GM13976 (cell line): ENCODE results near the gene GPR55.

Experiments used
- DNase-seq: peaks from one replicate; pipeline ENCODE4 v3.0.0; 2012; ENCODE audit warnings: low spot score
- in situ Hi-C: fragments of 300-500 bp; cut with MboI; formaldehyde crosslinking; loops from one replicate; pipeline ENCODE4 v1.12.0; 2022; ENCODE audit warnings: low sequenced_read_pairs, mixed read lengths, inconsistent platforms; ENCODE audit not compliant: unreplicated experiment
- TF ChIP-seq, protein P1 (sequence below): IDR thresholded peaks from 2 replicates; pipeline ENCODE4 v1.5.1; 2012; ENCODE audit warnings: borderline replicate concordance, mild to moderate bottlenecking; ENCODE audit not compliant: insufficient read depth; ENCODE audit errors: extremely low read depth, missing control alignments, control extremely low read depth

Gene GPR55

GRCh38 chr2:230922951-230923717, 1.9 kb downstream of the GPR55 start:
- TF ChIP-seq, protein P1, sequence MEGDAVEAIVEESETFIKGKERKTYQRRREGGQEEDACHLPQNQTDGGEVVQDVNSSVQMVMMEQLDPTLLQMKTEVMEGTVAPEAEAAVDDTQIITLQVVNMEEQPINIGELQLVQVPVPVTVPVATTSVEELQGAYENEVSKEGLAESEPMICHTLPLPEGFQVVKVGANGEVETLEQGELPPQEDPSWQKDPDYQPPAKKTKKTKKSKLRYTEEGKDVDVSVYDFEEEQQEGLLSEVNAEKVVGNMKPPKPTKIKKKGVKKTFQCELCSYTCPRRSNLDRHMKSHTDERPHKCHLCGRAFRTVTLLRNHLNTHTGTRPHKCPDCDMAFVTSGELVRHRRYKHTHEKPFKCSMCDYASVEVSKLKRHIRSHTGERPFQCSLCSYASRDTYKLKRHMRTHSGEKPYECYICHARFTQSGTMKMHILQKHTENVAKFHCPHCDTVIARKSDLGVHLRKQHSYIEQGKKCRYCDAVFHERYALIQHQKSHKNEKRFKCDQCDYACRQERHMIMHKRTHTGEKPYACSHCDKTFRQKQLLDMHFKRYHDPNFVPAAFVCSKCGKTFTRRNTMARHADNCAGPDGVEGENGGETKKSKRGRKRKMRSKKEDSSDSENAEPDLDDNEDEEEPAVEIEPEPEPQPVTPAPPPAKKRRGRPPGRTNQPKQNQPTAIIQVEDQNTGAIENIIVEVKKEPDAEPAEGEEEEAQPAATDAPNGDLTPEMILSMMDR: no peak
- in situ Hi-C loops: no loop called here
- DNase-seq: no peak

DNA sequence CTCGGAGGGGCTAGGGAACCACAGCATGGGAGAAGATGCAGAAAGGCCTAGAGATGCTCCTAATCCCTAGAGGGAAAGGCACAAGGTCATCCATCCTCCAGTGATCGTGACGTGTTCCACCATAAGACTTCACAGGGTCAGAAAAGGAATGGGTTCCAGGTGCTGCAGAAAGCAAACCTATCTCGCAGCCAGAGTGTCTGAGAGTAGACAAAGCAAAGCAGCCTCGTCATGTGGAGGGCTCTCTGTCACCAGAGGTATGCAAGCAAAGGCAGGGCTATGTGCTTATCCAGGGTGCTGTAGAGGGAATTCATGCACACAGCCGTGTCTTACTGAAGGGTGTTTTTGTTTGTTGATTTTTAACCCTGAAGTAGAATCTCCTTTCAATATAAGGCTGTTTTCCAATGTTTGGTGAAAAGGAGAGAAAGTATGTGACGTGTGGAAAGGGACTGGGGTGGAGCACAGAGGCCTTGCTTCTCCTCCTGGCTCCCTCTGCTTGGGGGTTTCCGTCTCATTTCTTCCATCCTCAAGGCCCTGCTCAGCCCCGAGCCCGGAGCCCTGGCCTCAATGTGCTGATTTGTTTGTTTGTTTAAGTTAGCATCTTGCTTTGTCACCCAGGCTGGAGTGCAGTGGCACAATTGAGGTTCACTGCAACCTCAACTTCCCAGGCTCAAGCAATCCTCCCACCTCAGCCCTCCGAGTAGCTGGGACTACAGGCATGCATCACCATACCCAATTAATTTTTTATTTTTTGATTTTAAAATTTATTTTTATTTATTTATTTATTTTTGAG, 3.0 kb downstream of the GPR55 start:
- no peak for DNase-seq
- TF ChIP-seq, protein P1: no peak
- in situ Hi-C loops: no loop called here

DNA sequence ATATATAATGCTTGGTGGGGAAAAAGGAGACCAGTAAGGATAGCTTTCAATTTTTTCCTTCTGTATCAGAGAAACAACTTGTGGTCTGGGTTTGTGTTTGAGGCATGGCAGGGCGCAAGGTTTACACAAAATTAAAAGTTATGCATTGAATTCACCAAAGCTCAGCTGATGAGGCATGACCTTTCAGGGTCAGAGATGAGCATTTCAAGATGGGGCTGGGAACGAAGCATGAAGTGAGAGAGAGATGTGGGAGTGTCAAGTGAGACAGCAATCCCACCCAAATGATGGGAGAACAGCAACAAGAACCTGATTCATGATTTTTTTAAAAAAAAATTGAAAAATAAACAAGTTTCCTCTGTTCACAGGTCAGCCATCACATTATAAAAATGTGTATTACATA, 4.9 kb downstream of the GPR55 start:
- in situ Hi-C loops: no loop called here
- no peak for DNase-seq
- TF ChIP-seq, protein P1: no peak

DNA sequence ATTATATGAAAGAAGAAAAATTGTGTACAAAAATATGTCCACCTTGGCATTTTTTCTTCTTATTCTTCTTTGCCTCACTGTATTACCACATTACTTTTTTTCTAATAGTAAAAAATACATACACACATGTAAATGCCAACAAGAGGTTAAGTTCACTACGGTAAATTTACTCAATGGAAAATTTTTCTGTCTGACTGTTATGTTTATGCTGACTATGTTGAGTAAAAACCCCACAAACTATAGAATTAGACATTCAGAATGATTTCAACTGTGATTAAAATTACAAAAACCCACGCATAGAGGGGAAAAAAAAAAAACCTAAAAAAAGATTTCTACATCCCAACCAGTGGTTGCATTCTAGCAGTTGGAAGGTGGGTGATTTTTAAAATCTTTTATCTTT, 5.4 kb downstream of the GPR55 start:
- in situ Hi-C loops: no loop called here
- TF ChIP-seq, protein P1: no peak
- DNase-seq: no peak

DNA sequence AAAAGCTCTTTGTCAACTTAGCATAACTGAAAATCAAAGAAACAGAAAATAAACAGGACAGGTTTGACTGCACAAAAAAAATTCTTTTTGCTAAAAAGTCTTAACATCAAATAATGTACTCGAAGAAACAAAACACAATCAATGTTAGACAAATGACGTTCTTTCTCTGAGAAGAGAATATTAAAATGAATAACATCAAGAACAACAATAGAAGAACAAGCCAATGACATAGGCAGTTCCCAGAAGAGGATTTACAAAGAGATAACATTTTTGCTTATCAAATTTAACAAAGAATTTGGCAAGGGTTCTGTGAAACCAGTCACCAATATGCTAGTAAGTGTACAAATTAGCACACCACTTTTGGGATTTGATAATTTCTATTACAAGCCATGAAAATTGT, 5.8 kb downstream of the GPR55 start:
- TF ChIP-seq, protein P1: no peak
- no peak for DNase-seq
- in situ Hi-C loops: no loop called here

- TF ChIP-seq, protein P1: no peak
- in situ Hi-C loops: no loop called here
- DNase-seq: no peak
Measured at GRCh38 chr2:230916218-230916617, 8.8 kb downstream of the GPR55 start.
